Measurements from ENCODE around the gene ZNF655.

The ZNF655 gene

GRCh38 chr7:99559175-99559915 lies 903 bp downstream of the ZNF655 start:
- no peaks in the 10 kb centered on the region for H3K27me3 Mint-ChIP-seq (ENCODE audit: low read depth, poor library complexity)
- TF ChIP-seq CTCF (IDR thresholded peaks at IDR 0.05) = no peak
- peak overlapping the region; percentile 95 for H3K27ac Mint-ChIP-seq
- peak overlapping the region; percentile 93 for H3K4me3 Mint-ChIP-seq
- H3K36me3 Mint-ChIP-seq (ENCODE audit: low read depth) = peaks cover 44% of the 10 kb centered on the region
- peaks cover 29% of the 10 kb centered on the region for H3K4me1 Mint-ChIP-seq
- no peak for DNase-seq
- H3K9me3 Mint-ChIP-seq = no peaks in the 10 kb centered on the region

GRCh38 chr7:99560834-99561736 lies 2.6 kb downstream of the ZNF655 start:
- peaks cover 51% of the 10 kb centered on the region for H3K36me3 Mint-ChIP-seq (ENCODE audit: low read depth)
- DNase-seq = no peak
- no peaks in the 10 kb centered on the region for H3K9me3 Mint-ChIP-seq
- H3K4me3 Mint-ChIP-seq = peak overlapping the region; percentile 93
- no peak for TF ChIP-seq CTCF (IDR thresholded peaks at IDR 0.05)
- H3K27me3 Mint-ChIP-seq (ENCODE audit: low read depth, poor library complexity) = no peaks in the 10 kb centered on the region
- H3K4me1 Mint-ChIP-seq = peaks cover 29% of the 10 kb centered on the region
- peak overlapping the region; percentile 79 for H3K27ac Mint-ChIP-seq

GRCh38 chr7:99561737-99562051 lies 3.3 kb downstream of the ZNF655 start:
- Mint-ChIP-seq H3K9me3 (no peaks in the 10 kb centered on the region), H3K36me3 (ENCODE audit: low read depth) (peaks cover 54% of the 10 kb centered on the region), H3K4me3 (no peak overlapping the region), H3K27me3 (ENCODE audit: low read depth, poor library complexity) (no peaks in the 10 kb centered on the region), H3K27ac (no peak overlapping the region), H3K4me1 (peaks cover 29% of the 10 kb centered on the region)
- no peak for TF ChIP-seq CTCF (IDR thresholded peaks at IDR 0.05)
- DNase-seq = no peak

GRCh38 chr7:99562114-99562784 lies 3.8 kb downstream of the ZNF655 start:
- H3K36me3 Mint-ChIP-seq (ENCODE audit: low read depth) = peaks cover 54% of the 10 kb centered on the region
- no peaks in the 10 kb centered on the region for H3K9me3 Mint-ChIP-seq
- peak overlapping the region; percentile 97 for H3K27ac Mint-ChIP-seq
- no peak for TF ChIP-seq CTCF (IDR thresholded peaks at IDR 0.05)
- no peak overlapping the region for H3K4me3 Mint-ChIP-seq
- peaks cover 26% of the 10 kb centered on the region for H3K4me1 Mint-ChIP-seq
- no peak for DNase-seq
- no peaks in the 10 kb centered on the region for H3K27me3 Mint-ChIP-seq (ENCODE audit: low read depth, poor library complexity)

GRCh38 chr7:99562832-99563231 lies 4.4 kb downstream of the ZNF655 start:
- TF ChIP-seq CTCF (IDR thresholded peaks at IDR 0.05) = no peak
- peaks cover 54% of the 10 kb centered on the region for H3K36me3 Mint-ChIP-seq (ENCODE audit: low read depth)
- H3K9me3 Mint-ChIP-seq = no peaks in the 10 kb centered on the region
- H3K27ac Mint-ChIP-seq = peak overlapping the region; percentile 97
- no peaks in the 10 kb centered on the region for H3K27me3 Mint-ChIP-seq (ENCODE audit: low read depth, poor library complexity)
- no peak for DNase-seq
- no peak overlapping the region for H3K4me3 Mint-ChIP-seq
- H3K4me1 Mint-ChIP-seq = peaks cover 20% of the 10 kb centered on the region

All from nephron progenitor cell (in vitro differentiated cells).